Omental fat pad (tissue), 4 donors: ENCODE measurements around the gene NYAP2. TPM values are rescaled to one million over a fixed set of nuclear protein-coding genes. Genes with fewer than 3 reads are reported as not detected.

ENCODE experiments used
- ATAC-seq: fragments of 150-250 bp; one replicate; pipeline ENCODE4 v1.9.1; 2016; ENCODE audit warnings: mild to moderate bottlenecking, moderate library complexity; ENCODE audit not compliant: low FRiP score
- DNase-seq: peaks from one replicate; pipeline ENCODE4 v3.0.0-alpha.2; 2019; ENCODE audit warnings: low spot score
- total RNA-seq, 4 donors: library from RNA; depleted of rRNA; stranded (reverse); fragments of >200 nt; gene quantifications; one replicate each; pipeline ENCODE4 v1.1.0, GENCODE V29; 2016
- TF ChIP-seq, protein P1 (sequence below), 3 donors: fragments of 450-650 bp; IDR thresholded peaks; one replicate each; pipeline ENCODE4 v1.5.1; 2016 to 2017; ENCODE audit warnings: antibody characterized with exemption in 3 of 3, mild to moderate bottlenecking in 3 of 3, moderate library complexity in 2 of 3

NYAP2 gene
- total RNA-seq, 4 donors from 2014 or later = not detected

DNA sequence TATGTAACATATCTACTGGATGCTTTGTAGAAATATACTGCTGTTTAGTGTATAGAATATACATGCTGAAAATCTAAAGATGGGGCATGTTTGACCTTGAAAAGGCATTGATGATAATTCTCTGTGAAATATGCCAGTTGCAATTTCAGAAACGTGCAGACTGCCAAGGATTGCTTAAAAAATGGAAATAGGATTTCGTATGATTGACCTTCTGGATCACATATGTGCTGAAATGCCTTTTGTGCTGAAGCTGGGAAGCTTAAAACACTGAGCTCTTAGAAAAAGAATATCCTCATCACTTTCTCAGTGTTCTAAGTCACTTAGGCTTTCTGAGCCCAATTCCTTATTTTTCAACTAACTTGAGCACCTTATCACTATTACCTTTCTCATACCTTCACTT lies 14.3 kb downstream of the NYAP2 start:
- TF ChIP-seq, protein P1, sequence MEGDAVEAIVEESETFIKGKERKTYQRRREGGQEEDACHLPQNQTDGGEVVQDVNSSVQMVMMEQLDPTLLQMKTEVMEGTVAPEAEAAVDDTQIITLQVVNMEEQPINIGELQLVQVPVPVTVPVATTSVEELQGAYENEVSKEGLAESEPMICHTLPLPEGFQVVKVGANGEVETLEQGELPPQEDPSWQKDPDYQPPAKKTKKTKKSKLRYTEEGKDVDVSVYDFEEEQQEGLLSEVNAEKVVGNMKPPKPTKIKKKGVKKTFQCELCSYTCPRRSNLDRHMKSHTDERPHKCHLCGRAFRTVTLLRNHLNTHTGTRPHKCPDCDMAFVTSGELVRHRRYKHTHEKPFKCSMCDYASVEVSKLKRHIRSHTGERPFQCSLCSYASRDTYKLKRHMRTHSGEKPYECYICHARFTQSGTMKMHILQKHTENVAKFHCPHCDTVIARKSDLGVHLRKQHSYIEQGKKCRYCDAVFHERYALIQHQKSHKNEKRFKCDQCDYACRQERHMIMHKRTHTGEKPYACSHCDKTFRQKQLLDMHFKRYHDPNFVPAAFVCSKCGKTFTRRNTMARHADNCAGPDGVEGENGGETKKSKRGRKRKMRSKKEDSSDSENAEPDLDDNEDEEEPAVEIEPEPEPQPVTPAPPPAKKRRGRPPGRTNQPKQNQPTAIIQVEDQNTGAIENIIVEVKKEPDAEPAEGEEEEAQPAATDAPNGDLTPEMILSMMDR (IDR thresholded peaks at IDR 0.05) = no peak

DNA sequence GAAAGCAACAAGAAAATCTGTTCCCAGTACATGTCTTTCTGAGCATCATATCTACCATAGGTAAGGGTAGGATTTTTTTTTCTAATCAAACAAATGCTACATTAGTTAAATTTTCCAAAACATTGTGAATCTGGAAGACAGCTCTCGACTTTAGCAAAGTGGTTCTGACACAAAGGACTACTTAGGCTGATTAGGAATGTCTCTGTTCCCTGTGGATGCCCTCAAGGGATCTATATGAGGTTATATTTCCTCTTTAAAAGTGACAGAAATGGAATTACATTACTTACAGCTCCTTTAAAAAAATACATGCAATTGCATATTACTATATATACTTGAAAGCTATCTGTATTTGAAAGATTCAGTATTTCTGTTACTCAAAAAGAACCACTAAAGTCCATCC lies 15.4 kb downstream of the NYAP2 start:
- no peak for ATAC-seq
- TF ChIP-seq, protein P1 (IDR thresholded peaks at IDR 0.05) = no peak
- no peak for DNase-seq

More for the DNA sequence above, 14.3 kb downstream of the NYAP2 start:
- ATAC-seq = no peak
- no peak for DNase-seq

- TF ChIP-seq, protein P1 (IDR thresholded peaks at IDR 0.05) = no peak
- DNase-seq (no peak), ATAC-seq (no peak)
Measured at GRCh38 chr2:225415341-225415740, 15.8 kb downstream of the NYAP2 start.

GRCh38 chr2:225415792-225416191 lies 16.3 kb downstream of the NYAP2 start:
- no peak for DNase-seq
- TF ChIP-seq, protein P1 (IDR thresholded peaks at IDR 0.05) = no peak
- ATAC-seq = no peak

GRCh38 chr2:225416616-225417367 lies 17.3 kb downstream of the NYAP2 start:
- DNase-seq (no peak), ATAC-seq (no peak)
- TF ChIP-seq, protein P1 (IDR thresholded peaks at IDR 0.05) = no peak

- no peak for ATAC-seq
- DNase-seq = no peak
- TF ChIP-seq, protein P1 (IDR thresholded peaks at IDR 0.05) = no peak
Measured at GRCh38 chr2:225419033-225419432, 19.5 kb downstream of the NYAP2 start.

DNA sequence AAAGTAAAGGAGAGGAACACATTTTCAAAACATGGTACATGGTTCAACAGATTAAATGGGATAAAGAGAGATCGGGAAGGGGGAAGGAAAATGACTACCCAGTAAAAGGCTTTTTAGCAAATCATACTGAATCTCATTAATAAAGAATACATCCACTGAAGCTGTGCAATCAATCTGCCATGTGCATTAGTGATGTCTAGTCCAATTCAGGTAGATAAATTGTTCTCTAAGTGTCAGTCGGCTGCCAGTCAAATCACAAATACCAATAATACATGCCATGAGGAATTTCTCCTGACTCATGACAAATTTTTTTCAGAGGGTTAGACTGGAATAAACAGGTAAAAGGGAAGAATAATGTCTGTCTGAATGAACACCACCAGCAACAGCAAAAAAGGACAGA lies 22.6 kb downstream of the NYAP2 start:
- TF ChIP-seq, protein P1 (IDR thresholded peaks at IDR 0.05) = no peak
- ATAC-seq (no peak), DNase-seq (no peak)
